ENCODE results near the gene TRIM29.

The TRIM29 gene

GRCh38 chr11:120063686-120064340, 74.1 kb downstream of the TRIM29 start:
- no peak for DNase-seq (ENCODE audit: low read depth in 2 of 2)

DNA sequence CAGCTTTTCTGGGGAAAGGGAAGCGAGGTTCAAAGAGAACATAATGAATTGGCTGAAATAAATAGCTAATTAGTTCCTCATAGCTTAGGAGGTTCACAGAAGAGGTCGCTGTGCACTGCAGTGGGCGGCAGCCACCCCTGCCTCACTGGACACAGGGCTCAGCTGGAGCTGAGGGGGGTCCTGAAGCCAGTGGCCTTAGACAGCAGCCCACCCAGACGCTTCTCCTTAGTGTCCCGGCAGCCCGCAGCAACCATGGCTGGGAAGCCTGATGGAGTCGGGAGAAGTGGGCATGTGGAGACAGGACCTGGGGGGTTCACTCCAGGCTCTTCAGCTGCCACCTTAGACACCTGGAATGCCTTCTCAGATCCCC, 75.4 kb downstream of the TRIM29 start:
- DNase-seq (ENCODE audit: low read depth in 2 of 2) = no peak

DNA sequence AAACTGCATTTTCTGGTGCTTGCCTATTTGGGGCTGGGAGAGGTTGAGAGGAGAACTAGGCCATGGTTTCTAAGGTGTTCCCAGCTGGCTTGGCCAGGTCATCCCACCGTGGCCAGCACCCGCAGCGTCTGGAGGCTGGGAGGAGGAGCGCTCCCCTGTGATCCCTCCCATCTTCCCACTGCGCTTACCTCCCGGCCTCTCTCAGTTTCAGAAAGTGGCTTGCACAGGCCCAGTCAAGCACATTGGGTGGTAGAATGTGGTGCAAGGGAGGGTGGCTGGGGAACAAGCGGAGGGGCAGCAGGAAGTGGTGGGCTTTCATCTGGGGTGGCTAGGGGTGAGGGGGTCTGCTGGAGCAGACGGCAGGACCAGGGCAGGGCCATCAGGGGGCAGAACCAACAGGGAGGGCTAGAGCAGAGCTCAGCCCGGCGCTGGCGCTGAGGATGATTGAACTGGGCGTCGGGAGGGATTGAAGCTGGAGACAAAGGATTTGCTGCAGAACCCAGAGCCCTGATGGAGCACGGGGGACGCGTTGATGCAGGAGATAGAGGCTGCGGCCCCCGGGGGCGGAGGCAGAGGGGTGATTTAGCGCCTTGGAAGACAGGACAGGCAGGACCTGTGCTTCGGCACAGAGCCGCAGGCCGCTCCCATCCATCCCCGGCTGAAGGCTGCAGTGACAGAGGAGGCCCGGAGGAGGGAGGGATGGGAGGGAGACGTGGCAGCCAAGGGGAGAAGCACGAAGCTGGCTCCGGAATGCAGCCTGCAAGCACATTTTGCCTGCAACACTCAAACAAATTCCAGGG, 76.0 kb downstream of the TRIM29 start:
- no peak for DNase-seq (ENCODE audit: low read depth in 2 of 2)
